Measurements from ENCODE around the gene ABCB11. TPM values are rescaled to one million over a fixed set of nuclear protein-coding genes. Genes with fewer than 3 reads are reported as not detected.

Gene ABCB11
- total and polyA plus RNA-seq, 9 of the 15 experiments (the other 6 are each of a cell fraction or from before 2014, with no cell fraction given): 0.04 to 0.51 (median 0.10) TPM; not detected in 1

GRCh38 chr2:168935810-168936581 is 95.1 kb downstream of the ABCB11 start (continued):
- TF ChIP-seq ZBTB34 (CRISPR knock-in tag; IDR thresholded peaks at IDR 0.05) (no peak), SRSF3 (IDR thresholded peaks at IDR 0.05; ENCODE audit: insufficient read depth, low read length) (no peak), TFAM (CRISPR knock-in tag; conservative IDR thresholded peaks at IDR 0.05) (no peak), BCLAF1 (IDR thresholded peaks at IDR 0.05; ENCODE audit: borderline replicate concordance in 1 of 2, control insufficient read depth in 1 of 2, low read depth in 2 of 2, low read length in 1 of 2) (no peak), NR2C2 (CRISPR knock-in tag; IDR thresholded peaks at IDR 0.05) (no peak; the same call in 1 of the 2 replicates), NR2C2 (tag; IDR thresholded peaks at IDR 0.05) (peak; percentile 49), ATF1 (CRISPR knock-in tag; IDR thresholded peaks at IDR 0.05) (no peak), ATF1 (tag; IDR thresholded peaks at IDR 0.05) (peak; percentile 94), CSDE1 (IDR thresholded peaks at IDR 0.05) (no peak), NBN (IDR thresholded peaks at IDR 0.05; ENCODE audit: low read depth) (peak; percentile 98), NFRKB (IDR thresholded peaks at IDR 0.05; ENCODE audit: low read depth) (peak; percentile 89; the same call in 1 of the 2 replicates), ZNF699 (CRISPR knock-in tag; IDR thresholded peaks at IDR 0.05; ENCODE audit: insufficient replicate concordance) (no peak), HNRNPUL1 (IDR thresholded peaks at IDR 0.05; ENCODE audit: low read length) (no peak), CGGBP1 (CRISPR knock-in tag; IDR thresholded peaks at IDR 0.05) (peak; percentile 82; the same call in 1 of the 2 replicates), RB1 (IDR thresholded peaks at IDR 0.05; ENCODE audit: low read depth) (peak; percentile 34; the same call in 1 of the 2 replicates), HDAC8 (tag; IDR thresholded peaks at IDR 0.05) (peak; percentile 75; the same call in 1 of the 2 replicates), DDX20 (tag; IDR thresholded peaks at IDR 0.05; ENCODE audit: low read depth) (peak; percentile 57; the same call in 1 of the 2 replicates), NEUROD1 (IDR thresholded peaks at IDR 0.05; ENCODE audit: borderline replicate concordance, low read depth, low read length, partially characterized antibody) (peak; percentile 97)
